Activated CD4-positive, alpha-beta T cell treated with anti-CD3 and anti-CD28 coated beads, Interleukin-2, Interleukin-6, amounts not matched to agents 100 ng/mL and 50 ng/mL, durations not matched to agents 16 hours and 8 hours (primary cell): Measurements from ENCODE around the gene XKR8.
"Not testable (repeated sequence)": the region's sequence is repeated elsewhere in the genome, so short reads cannot be mapped to it uniquely, and the experiment has no call there.

ENCODE experiments used
- DNase-seq: peaks from one replicate; pipeline ENCODE4 v3.0.0-alpha.2; 2020

XKR8 gene

GRCh38 chr1:27994060-27994459, 34.3 kb downstream of the XKR8 start:
- DNase-seq, result no peak

GRCh38 chr1:27994526-27994925, 34.8 kb downstream of the XKR8 start:
- not testable (repeated sequence) for DNase-seq

DNA sequence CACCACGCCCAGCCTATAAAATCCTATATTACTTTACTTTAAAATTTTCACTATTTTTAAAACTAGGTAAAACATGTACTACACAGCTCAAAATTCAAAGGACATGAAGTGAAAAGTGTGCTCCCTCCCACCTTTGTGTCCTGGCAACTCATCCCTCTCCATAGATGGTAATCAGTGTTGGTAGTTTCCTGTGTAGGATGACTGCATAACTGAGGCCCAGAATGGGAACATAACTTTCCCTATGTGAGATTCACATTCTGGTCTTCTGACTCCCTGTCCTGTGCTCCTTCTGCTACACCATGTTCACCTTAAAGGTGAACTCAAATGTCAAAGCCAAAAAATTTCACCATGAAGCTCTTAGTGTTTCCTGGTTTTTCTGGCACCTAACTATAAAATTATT, 39.3 kb downstream of the XKR8 start:
- no peak for DNase-seq

DNA sequence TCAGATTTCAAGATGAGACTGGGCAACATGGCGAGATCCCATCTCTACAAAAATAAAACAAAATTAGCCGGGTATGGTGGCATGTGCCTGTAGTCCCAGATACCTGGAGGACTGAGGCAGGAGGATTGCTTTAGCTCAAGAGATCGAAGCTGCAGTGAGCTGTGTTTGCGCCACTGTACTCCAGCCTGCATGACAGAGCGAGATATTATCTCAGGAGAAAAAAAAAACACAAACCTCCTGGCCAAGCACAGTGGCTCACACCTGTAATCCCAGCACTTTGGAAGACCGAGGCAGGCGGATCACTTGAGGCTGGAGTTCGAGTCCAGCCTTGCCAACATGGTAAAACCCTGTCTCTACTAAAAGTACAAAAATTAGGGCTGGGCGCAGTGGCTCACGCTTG, 42.8 kb downstream of the XKR8 start:
- no peak for DNase-seq

DNA sequence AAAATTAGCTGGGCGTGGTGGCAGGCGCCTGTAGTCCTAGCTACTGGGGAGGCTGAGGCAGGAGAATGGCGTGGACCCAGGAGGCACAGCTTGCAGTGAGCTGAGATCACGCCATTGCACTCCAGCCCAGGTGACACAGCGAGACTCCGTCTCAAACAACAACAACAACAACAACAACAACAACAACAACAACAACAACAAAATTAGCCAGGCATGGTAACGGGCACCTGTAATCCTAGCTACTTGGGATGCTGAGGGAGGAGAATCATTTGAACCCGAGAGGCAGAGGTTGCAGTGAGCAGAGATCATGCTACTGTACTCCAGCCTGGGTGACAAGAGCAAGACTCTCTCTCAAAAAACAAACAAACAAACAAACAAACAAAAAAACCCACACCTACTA, 43.3 kb downstream of the XKR8 start:
- DNase-seq, result not testable (repeated sequence)

GRCh38 chr1:28010969-28011368, 51.2 kb downstream of the XKR8 start:
- DNase-seq, result no peak
